Posterior cingulate gyrus (tissue), 11 donors: ENCODE data around the gene TMEM82.

Source experiments
- DNase-seq, 10 donors: peaks; one replicate each; pipeline versions ENCODE4 v3.0.0 to v3.0.0-alpha.2; 2020 to 2021; ENCODE audit warnings: mixed read lengths in 3 of 10
- intact Hi-C: fragments of 100-400 bp; cut with DNase I; formaldehyde crosslinking; loops from one replicate; pipeline ENCODE4 v1.15.1; 2023

TMEM82 gene

GRCh38 chr1:15755021-15755645, 12.8 kb downstream of the TMEM82 start:
- intact Hi-C loops: no loop called here

GRCh38 chr1:15755646-15756040, 13.3 kb downstream of the TMEM82 start:
- DNase-seq: no peak
- intact Hi-C loops: no loop called here

More at GRCh38 chr1:15755021-15755645, 12.8 kb downstream of the TMEM82 start:
- DNase-seq: no peak

GRCh38 chr1:15756143-15757015, 14.1 kb downstream of the TMEM82 start:
- peak in 1 of 10 donors; percentile 73 for DNase-seq
- intact Hi-C loops: no loop called here

DNA sequence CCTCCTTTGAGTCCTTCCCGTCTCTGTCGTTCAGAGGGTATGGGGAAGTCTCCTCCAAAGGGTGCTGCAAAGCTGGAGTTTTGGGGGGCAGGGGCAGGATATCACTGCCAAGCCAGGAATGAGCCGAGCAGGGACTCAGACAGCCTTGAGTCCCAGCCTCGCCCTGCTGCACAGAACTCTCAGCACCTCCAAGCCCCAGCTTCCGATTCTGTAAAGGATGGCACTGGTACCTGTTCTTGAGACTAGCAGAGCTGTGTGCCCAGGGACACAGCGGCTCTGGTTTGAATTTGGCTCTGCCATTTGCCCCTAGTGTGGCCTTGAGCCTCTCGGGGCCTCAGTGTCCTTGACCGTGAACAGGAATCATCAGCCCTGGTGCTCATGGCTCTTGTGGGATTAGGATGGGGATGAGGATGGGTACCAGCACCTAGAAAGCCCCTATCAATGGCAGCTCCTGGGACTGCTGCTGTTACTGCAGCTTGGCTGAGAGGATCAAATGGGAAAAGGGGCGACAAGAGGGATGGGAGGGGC, 14.8 kb downstream of the TMEM82 start:
- DNase-seq: no peak
- intact Hi-C loops: no loop called here

- DNase-seq: no peak
- intact Hi-C loops: no loop called here
These were observed 15.5 kb downstream of the TMEM82 start for GRCh38 chr1:15757575-15758342.

DNA sequence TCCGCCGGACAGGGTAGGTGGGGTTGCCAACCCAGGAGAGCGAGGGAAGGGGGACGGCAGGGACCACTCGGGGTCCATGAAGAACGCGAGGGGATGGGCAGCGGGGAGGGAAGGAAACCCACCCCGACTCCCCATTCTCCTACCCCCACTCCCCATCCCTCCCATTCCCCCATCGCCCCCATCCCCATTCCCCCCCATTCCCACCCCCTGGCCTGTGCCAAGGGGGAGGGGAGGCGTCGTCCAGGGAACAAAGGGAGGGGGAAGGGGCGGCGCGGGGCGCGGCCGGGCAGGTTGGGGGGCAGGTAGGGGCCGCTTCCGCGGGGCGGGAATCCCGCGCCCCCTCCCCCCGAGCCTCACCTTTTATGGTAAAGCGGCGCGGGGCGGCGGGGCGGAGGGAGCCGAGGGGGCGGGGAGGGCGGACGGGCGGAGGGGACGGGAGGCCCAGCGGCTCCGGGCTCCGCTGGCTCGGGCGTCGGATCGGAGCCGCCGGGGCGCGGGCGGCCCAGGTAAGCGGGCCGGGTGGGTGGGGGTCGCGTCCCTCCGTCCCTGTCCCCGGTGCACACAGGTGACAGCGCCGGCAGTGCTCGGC, 16.1 kb downstream of the TMEM82 start, which contains the start of gene FBLIM1:
Gene FBLIM1 (plus strand): TSS at position 453 of the 589 bp plus-strand sequence. CDS start 6,189 bp downstream, outside the sequence.
- intact Hi-C loops: no loop called here
- no peak for DNase-seq

DNA sequence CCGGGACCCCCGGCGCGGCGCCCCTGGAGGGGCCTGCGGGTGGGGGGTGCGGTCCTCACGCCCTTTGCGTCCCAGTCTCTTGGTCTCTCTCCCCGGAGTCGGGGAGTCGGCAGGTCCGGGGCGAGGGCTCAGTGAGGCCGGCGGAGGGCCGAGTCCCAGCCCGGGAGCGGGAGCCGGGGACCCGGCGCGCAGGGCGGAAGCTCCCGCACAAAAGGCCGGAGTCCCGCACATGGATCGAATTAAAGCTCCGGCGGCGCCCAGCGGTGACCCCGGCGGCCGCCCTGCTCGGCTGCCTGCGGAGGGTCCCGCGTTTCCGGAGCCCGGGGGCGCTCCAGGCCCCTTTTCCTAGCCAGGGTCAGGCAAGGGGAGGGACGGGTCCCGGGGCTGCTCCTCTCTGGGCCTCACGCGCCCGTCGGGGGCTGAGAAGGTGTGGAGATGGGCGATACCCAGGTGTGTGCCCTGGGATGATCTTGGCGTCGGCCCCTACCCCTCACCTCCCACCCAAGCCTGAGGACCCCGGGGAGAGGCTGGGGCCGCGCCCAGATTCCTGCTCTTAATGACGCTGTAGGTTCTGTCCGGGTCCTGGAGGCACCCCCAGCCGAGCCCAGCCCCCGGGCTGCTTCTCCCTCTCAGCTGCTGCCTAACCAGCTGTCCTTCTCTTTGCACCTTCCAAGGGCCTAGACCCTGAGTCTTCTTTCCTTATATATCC, 16.8 kb downstream of the TMEM82 start:
- no peak for DNase-seq
- intact Hi-C loops: no loop called here

DNA sequence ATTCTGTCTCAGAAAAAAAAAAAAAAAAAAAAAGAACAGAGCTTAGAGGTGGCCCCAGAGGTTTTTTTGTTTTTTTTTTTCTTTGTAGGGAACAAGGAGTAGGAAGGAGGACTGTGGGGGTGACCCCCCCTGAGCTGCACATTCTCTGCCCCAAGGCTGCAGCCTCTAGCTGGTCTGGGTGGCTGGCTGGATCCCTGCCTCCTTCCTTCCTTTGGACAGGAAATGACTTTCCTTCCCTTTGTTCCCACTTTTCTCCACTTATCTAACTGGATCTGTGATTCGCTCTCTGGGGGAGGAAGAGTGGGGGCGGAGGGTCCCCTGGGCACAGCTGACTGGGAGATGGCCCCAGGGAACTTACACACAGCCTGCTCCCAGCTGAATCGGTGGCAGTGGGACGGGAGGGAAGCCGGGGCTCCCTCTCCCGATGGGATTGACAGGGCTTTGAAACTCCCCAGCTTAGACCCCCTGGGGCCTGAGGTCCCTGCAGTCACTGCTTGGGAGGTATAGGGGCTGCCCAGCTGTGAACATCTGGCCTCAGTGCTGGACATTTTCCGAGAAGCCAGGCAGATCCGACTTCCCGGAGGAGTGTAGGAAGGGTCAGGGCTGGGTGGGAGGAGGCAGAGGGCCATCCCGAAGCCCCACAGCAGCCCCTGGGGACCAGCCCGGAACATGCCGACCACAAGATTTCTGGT, 18.4 kb downstream of the TMEM82 start:
- intact Hi-C loops: no loop called here
- no peak for DNase-seq

DNA sequence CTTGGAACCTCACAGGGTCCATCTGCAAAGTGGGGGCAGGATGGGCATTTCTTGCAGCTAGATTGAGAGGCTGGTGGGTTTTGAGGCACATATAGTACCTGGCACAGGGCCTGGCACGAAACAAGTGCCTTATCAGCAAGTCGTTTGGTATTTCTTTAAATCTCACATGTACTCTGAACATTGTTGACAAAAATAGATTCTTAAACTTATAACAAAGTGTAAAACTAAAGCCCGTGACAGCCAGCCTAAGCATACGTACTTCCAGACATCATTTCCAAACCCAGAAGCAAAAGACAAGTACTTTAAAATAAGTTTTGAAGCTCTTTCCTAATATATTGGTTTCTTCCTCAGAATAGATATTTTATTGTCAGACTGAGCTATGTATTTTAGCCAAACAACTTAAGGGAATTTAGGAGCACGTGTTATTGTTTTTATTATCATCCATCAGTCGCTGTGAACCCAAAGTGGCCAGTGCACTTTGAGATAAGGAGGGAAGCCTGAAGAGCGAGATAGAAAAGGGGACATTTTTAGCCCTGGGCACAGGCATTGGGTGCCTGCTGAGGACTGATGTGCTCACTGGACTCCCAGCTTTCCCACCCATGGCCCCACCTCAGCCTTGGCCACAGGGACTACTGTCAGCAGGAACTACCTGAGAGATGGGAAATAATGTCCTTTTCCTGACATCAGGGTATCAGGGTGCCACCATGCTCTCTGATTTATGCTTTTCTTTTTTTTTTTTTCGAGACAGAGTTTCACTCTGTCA, 19.2 kb downstream of the TMEM82 start:
- intact Hi-C loops: no loop called here
- no peak for DNase-seq

- no peak for DNase-seq
- intact Hi-C loops: no loop called here
These were observed 20.2 kb downstream of the TMEM82 start for GRCh38 chr1:15762546-15762945.

- intact Hi-C loops: no loop called here
- DNase-seq: no peak
These were observed 22.0 kb downstream of the TMEM82 start for GRCh38 chr1:15764269-15764764.

DNA sequence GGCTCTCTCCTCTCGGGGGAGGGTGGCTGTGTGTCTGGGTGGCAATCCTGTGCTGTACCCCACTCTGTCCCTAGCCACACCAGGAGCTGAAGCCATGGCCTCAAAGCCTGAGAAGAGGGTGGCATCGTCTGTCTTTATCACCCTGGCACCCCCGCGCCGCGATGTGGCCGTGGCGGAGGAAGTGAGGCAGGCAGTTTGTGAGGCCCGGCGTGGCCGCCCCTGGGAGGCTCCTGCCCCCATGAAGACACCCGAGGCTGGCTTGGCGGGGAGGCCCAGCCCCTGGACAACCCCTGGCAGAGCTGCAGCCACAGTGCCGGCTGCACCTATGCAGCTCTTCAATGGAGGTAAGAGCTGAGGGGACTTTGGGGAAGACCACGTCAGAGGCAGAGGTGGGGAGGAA, 22.6 kb downstream of the TMEM82 start:
- no peak for DNase-seq
- intact Hi-C loops: no loop called here

GRCh38 chr1:15765495-15766194, 23.3 kb downstream of the TMEM82 start:
- intact Hi-C loops: no loop called here
- DNase-seq: no peak

- no peak for DNase-seq
- intact Hi-C loops: no loop called here
These were observed 25.6 kb downstream of the TMEM82 start for GRCh38 chr1:15767941-15768340.

DNA sequence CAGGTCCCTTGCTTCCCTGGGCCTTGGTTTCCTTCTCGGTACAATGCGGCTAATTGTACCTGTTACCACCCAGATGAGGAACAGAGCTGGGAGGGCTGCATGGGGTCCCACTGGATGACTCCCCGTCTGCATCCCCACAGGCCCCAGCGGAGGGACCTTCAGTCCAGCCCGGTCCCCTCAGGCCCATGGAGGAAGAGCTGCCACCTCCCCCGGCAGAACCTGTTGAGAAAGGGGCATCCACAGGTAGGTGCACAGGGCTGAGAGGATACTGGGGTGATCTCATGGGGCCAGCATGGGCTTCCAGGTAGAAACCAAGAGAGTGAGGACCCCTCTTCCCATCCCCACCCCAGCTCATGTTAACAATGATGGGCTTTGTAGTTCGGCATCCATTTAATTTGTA, 26.1 kb downstream of the TMEM82 start:
- intact Hi-C loops: no loop called here
- no peak for DNase-seq

GRCh38 chr1:15770313-15770962, 28.1 kb downstream of the TMEM82 start:
- intact Hi-C loops: no loop called here
- DNase-seq: peak in 1 of 10 donors; percentile 80

DNA sequence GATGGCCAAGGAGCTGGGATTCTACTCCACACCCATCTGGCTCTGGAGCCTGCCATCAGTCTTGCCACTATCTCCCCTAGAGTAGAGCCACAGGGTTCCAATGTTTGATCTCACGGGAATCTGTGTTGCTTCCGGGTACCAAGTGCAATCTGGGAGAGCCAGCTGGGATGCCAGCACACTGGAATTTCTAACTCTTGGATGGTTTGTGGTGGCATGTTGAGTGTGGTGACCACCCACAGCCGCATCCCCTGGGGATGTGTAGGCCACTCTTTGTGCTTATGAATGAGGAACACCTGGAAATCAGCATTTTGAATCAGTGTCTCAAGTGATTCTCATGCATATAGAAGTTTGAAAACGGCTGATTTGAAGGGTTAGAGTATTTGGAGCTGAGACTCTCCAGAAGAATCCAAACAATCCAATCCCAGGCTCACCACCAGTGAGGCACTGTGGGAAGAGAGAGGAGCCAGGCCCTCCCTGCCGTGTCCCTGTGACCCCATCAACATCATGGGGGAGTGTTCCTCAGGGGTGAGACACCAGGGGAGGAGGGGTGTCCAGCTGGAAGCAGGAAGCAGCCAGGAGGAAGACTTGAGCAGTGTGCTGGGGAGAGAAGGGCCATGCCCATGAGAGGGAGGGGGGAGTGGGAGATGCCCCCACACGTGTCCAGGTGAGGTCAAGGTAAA, 29.7 kb downstream of the TMEM82 start:
- intact Hi-C loops: no loop called here
- DNase-seq: no peak
